PC-3 (cell line): ENCODE data around the gene ZNF750. TPM values are rescaled to one million over a fixed set of nuclear protein-coding genes. Genes with fewer than 3 reads are reported as not detected.
"Not testable (repeated sequence)": the region's sequence is repeated elsewhere in the genome, so short reads cannot be mapped to it uniquely, and the experiment has no call there.

Experiments
- ATAC-seq: fragments of 200-7000 bp; cut with Tn5 transposase; 2 replicates; pipeline ENCODE4 v1.9.1; 2020; ENCODE audit warnings: mild to moderate bottlenecking, moderate library complexity
- BruUV-seq: library from RNA; stranded (reverse); fragments of 400-500 nt; replicated peaks from 2 replicates; lab custom pipeline; 2021; lab: Mats Ljungman, UMichigan
- CTCF ChIA-PET: fragments of 300-600 bp; sonication (Branson Sonifier 250); formaldehyde crosslinking; loops from one replicate; lab custom pipeline; 2022; ENCODE audit warnings: antibody characterized with exemption; lab: Charles Lee
- POLR2A ChIA-PET: fragments of 300-600 bp; sonication (Branson Sonifier 250); formaldehyde crosslinking; loops from one replicate; lab custom pipeline; 2022; ENCODE audit warnings: antibody characterized with exemption; ENCODE audit not compliant: unreplicated experiment; lab: Charles Lee
- DNase-seq: peaks from one replicate; pipeline ENCODE4 v3.0.0-alpha.2; 2015
- H2AFZ ChIP-seq: fragments of 300-600 bp; sonication (generic); 2 replicates; pipeline ENCODE4 v1.6.0; 2016; ENCODE audit warnings: antibody characterized with exemption, low read length
- H3F3A ChIP-seq: fragments of 300-600 bp; sonication (generic); one replicate; pipeline ENCODE4 v1.6.0; 2017; ENCODE audit warnings: antibody characterized with exemption, low read length, control low read depth, mild to moderate bottlenecking; ENCODE audit not compliant: unreplicated experiment
- H3K27ac ChIP-seq: fragments of 300-600 bp; sonication (generic); 2 replicates; pipeline ENCODE4 v1.5.1; 2016; ENCODE audit warnings: mild to moderate bottlenecking, low read length
- H3K27me3 ChIP-seq: fragments of 300-600 bp; sonication (generic); 2 replicates; pipeline ENCODE4 v1.6.1; 2016; ENCODE audit warnings: low read length, mixed read lengths
- H3K36me3 ChIP-seq: fragments of 300-600 bp; sonication (generic); 2 replicates; pipeline ENCODE4 v1.6.1; 2016; ENCODE audit warnings: low read depth, mixed run types, low read length, mixed read lengths
- H3K4me1 ChIP-seq: fragments of 300-600 bp; sonication (generic); 2 replicates; pipeline ENCODE4 v1.5.1; 2016; ENCODE audit warnings: low read length; ENCODE audit not compliant: insufficient read depth
- H3K4me2 ChIP-seq: fragments of 300-600 bp; sonication (generic); 2 replicates; pipeline ENCODE4 v1.6.0; 2016; ENCODE audit warnings: low read length
- H3K4me3 ChIP-seq: fragments of 300-600 bp; sonication (generic); 2 replicates; pipeline ENCODE4 v1.5.1; 2016; ENCODE audit warnings: mild to moderate bottlenecking, low read length, mixed read lengths
- H3K79me2 ChIP-seq: fragments of 300-600 bp; sonication (generic); 2 replicates; pipeline ENCODE4 v1.6.1; 2017; ENCODE audit warnings: low read length, mixed read lengths
- H3K9ac ChIP-seq: fragments of 300-600 bp; sonication (generic); 2 replicates; pipeline ENCODE4 v1.6.0; 2016; ENCODE audit warnings: mild to moderate bottlenecking, low read length
- H3K9me2 ChIP-seq: fragments of 300-600 bp; sonication (generic); replicated peaks from 2 replicates; pipeline ENCODE4 v1.6.1; 2016; ENCODE audit warnings: mixed run types, low read length, mixed read lengths
- H3K9me3 ChIP-seq: fragments of 300-600 bp; sonication (generic); 2 replicates; pipeline ENCODE4 v1.6.1; 2016; ENCODE audit warnings: low read length, mixed read lengths
- H4K20me1 ChIP-seq: fragments of 300-600 bp; sonication (generic); 2 replicates; pipeline ENCODE4 v1.6.1; 2016; ENCODE audit warnings: low read length, mixed read lengths
- CTCF ChIP-seq: fragments of 300-600 bp; sonication (generic); conservative IDR thresholded peaks from 2 replicates; pipeline ENCODE4 v1.5.1; 2017; ENCODE audit warnings: antibody characterized with exemption, low read depth, mild to moderate bottlenecking, low read length
- EZH2 ChIP-seq: fragments of 300-600 bp; sonication (generic); IDR thresholded peaks from one replicate; pipeline ENCODE4 v1.6.1; 2017; ENCODE audit warnings: antibody characterized with exemption, mild to moderate bottlenecking, low read length; ENCODE audit not compliant: unreplicated experiment
- EZH2phosphoT487 ChIP-seq: fragments of 300-600 bp; sonication (generic); IDR thresholded peaks from 2 replicates; pipeline ENCODE4 v1.6.1; 2018; ENCODE audit warnings: mild to moderate bottlenecking, antibody characterized with exemption, low read length, borderline replicate concordance
- intact Hi-C: fragments of 100-400 bp; cut with micrococcal nuclease; formaldehyde crosslinking; loops from 2 replicates; pipeline ENCODE4 v1.9.0; 2023
- total RNA-seq: library from RNA; depleted of rRNA; stranded (reverse); fragments of >200 nt; gene quantifications from 2 replicates; pipeline ENCODE4 v1.2.3, GENCODE V29; 2014

ZNF750 gene
- total RNA-seq, 1 experiment from 2014 or later: not detected

GRCh38 chr17:82786427-82786826 lies 53.4 kb downstream of the ZNF750 start:
- H4K20me1 ChIP-seq: no peaks in the 10 kb centered on the region
- peaks cover 13% of the 10 kb centered on the region for H3K36me3 ChIP-seq
- ATAC-seq (no peak), DNase-seq (no peak)
- no peaks in the 10 kb centered on the region for H3K9me2 ChIP-seq
- ChIA-PET POLR2A (no interaction called here), CTCF (no interaction called here)
- no TSS peak for BruUV-seq
- H3K27me3 ChIP-seq: no peaks in the 10 kb centered on the region
- no peak overlapping the region for H3K9ac ChIP-seq
- no peaks in the 10 kb centered on the region for H3K79me2 ChIP-seq
- H2AFZ ChIP-seq: no peak overlapping the region
- H3K4me2 ChIP-seq: no peak overlapping the region
- no peaks in the 10 kb centered on the region for H3K9me3 ChIP-seq
- no peak overlapping the region for H3K4me3 ChIP-seq
- peaks cover 4% of the 10 kb centered on the region for H3K4me1 ChIP-seq
- no peak for TF ChIP-seq CTCF
- TF ChIP-seq EZH2phosphoT487: no peak
- TF ChIP-seq EZH2: no peak
- no peaks in the 10 kb centered on the region for H3F3A ChIP-seq
- intact Hi-C loops: no loop called here
- H3K27ac ChIP-seq: no peak overlapping the region

- H3K4me1 ChIP-seq, H3K9me3 ChIP-seq, H2AFZ ChIP-seq, H3K9me2 ChIP-seq, H3K9ac ChIP-seq, ATAC-seq, H3K27ac ChIP-seq, H3K79me2 ChIP-seq, POLR2A ChIA-PET, DNase-seq, H3F3A ChIP-seq, CTCF ChIA-PET, BruUV-seq, H3K4me2 ChIP-seq, H4K20me1 ChIP-seq, H3K27me3 ChIP-seq, H3K4me3 ChIP-seq, intact Hi-C loops: not testable (repeated sequence)
- peaks cover 13% of the 10 kb centered on the region for H3K36me3 ChIP-seq
Measured at GRCh38 chr17:82785581-82785980, 54.2 kb downstream of the ZNF750 start.

GRCh38 chr17:82783498-82783897 lies 56.3 kb downstream of the ZNF750 start:
- ChIA-PET CTCF (no interaction called here), POLR2A (no interaction called here)
- Histone ChIP-seq H3K9me3 (no peaks in the 10 kb centered on the region), H3K4me3 (no peak overlapping the region), H3K4me2 (no peak overlapping the region), H4K20me1 (no peaks in the 10 kb centered on the region), H3K36me3 (peaks cover 13% of the 10 kb centered on the region), H3K27ac (no peak overlapping the region), H3K4me1 (peaks cover 4% of the 10 kb centered on the region), H2AFZ (no peak overlapping the region), H3K9me2 (no peaks in the 10 kb centered on the region), H3K9ac (no peak overlapping the region), H3K27me3 (no peaks in the 10 kb centered on the region), H3K79me2 (no peaks in the 10 kb centered on the region), H3F3A (no peaks in the 10 kb centered on the region)
- DNase-seq: no peak
- BruUV-seq: no TSS peak
- intact Hi-C loops: loop anchor here (2.0 kb wide), 1 partner anchor 131 kb away; no protein-coding TSS in a partner anchor
- TF ChIP-seq EZH2phosphoT487: no peak
- no peak for TF ChIP-seq EZH2
- no peak for TF ChIP-seq CTCF
- no peak for ATAC-seq
